Measurements from ENCODE around the gene GYS2.

GRCh38 chr12:21577516-21577915 is 27.1 kb downstream of the GYS2 start:
- no peak for TF ChIP-seq CTCF (IDR thresholded peaks at IDR 0.05)
- no peak for TF ChIP-seq EP300 (IDR thresholded peaks at IDR 0.05)

Measured in tibial nerve (tissue), 4 donors.